Amniotic epithelial cell (primary cell): Measurements from ENCODE around the gene SUMF1.
A peak's percentile ranks its signal among the peaks of the same experiment; 100 is the strongest.

Source experiments
- DNase-seq: peaks from one replicate; pipeline ENCODE4 v3.0.0-alpha.2; 2010; ENCODE audit warnings: low read depth

Gene SUMF1

GRCh38 chr3:4466741-4467521 lies at the start of gene SUMF1:
SUMF1 (minus strand) TSS chr3:4467269; CDS start chr3:4467245, 24 bp downstream.
- DNase-seq: peak; percentile 64

GRCh38 chr3:4515916-4516579 lies 49.0 kb upstream of the SUMF1 start:
- DNase-seq: no peak

- DNase-seq: no peak
Observed at GRCh38 chr3:4514916-4515315, 47.8 kb upstream of the SUMF1 start.

- no peak for DNase-seq
Observed at GRCh38 chr3:4514321-4514720, 47.3 kb upstream of the SUMF1 start.

- DNase-seq: no peak
Observed at GRCh38 chr3:4512895-4513616, 46.0 kb upstream of the SUMF1 start.

GRCh38 chr3:4511491-4512262 lies 44.6 kb upstream of the SUMF1 start:
- DNase-seq: no peak

- DNase-seq: no peak
Observed at GRCh38 chr3:4509983-4510755, 43.1 kb upstream of the SUMF1 start.

GRCh38 chr3:4509043-4509442 lies 42.0 kb upstream of the SUMF1 start:
- DNase-seq: no peak

GRCh38 chr3:4508048-4508981 lies 41.2 kb upstream of the SUMF1 start:
- DNase-seq: peak; percentile 9

- peak; percentile 40 for DNase-seq
Observed at GRCh38 chr3:4507024-4507596, 40.0 kb upstream of the SUMF1 start.

GRCh38 chr3:4506559-4507023 lies 39.5 kb upstream of the SUMF1 start:
- DNase-seq: no peak

- no peak for DNase-seq
Observed at GRCh38 chr3:4505688-4506558, 38.9 kb upstream of the SUMF1 start.

- DNase-seq: no peak
Observed at GRCh38 chr3:4504340-4505261, 37.5 kb upstream of the SUMF1 start.

GRCh38 chr3:4503050-4503449 lies 36.0 kb upstream of the SUMF1 start:
- DNase-seq: no peak

GRCh38 chr3:4501927-4502326 lies 34.9 kb upstream of the SUMF1 start:
- no peak for DNase-seq

GRCh38 chr3:4501437-4501836 lies 34.4 kb upstream of the SUMF1 start:
- DNase-seq: no peak

GRCh38 chr3:4498446-4498845 lies 31.4 kb upstream of the SUMF1 start:
- DNase-seq: no peak
